BJ (cell line): ENCODE measurements around the gene CHL1. TPM values are rescaled to one million over a fixed set of nuclear protein-coding genes. Genes with fewer than 3 reads are reported as not detected.

Experiments
- CTCF ChIA-PET: fragments of 350-600 bp; formaldehyde crosslinking; extraction: SDS; loops from one replicate; lab custom pipeline; 2021; ENCODE audit warnings: antibody characterized with exemption, inconsistent platforms; lab: Yijun Ruan, JAX
- POLR2A ChIA-PET: fragments of 300-600 bp; sonication (Branson Sonifier 250); formaldehyde crosslinking; extraction: SDS; loops from one replicate; lab custom pipeline; 2021; ENCODE audit warnings: antibody characterized with exemption; lab: Charles Lee
- DNase-seq: peaks from one replicate; pipeline ENCODE4 v3.0.0-alpha.2; 2011; ENCODE audit warnings: low read depth
- H3K27me3 ChIP-seq: 2 replicates; pipeline ENCODE4 v1.6.0; 2011; ENCODE audit warnings: low read length; ENCODE audit not compliant: control insufficient read depth, insufficient read depth
- H3K36me3 ChIP-seq: 2 replicates; pipeline ENCODE4 v1.5.1; 2011; ENCODE audit warnings: low read length; ENCODE audit not compliant: control insufficient read depth, insufficient read depth
- H3K4me3 ChIP-seq: 2 replicates; pipeline ENCODE4 v1.5.1; 2011; ENCODE audit warnings: low read depth, mild to moderate bottlenecking, control low read depth, low read length
- polyA plus RNA-seq: library from polyadenylated mRNA; depleted of rRNA; stranded (reverse); fragments of >200 nt; gene quantifications from 2 replicates; pipeline ENCODE4 v1.2.3, GENCODE V29; 2011
- TF ChIP-seq, protein P1 (sequence below): IDR thresholded peaks from 2 replicates; pipeline ENCODE4 v1.5.1; 2011; ENCODE audit warnings: low read depth, mild to moderate bottlenecking, control low read depth, inconsistent platforms, low read length, moderate library complexity; ENCODE audit not compliant: insufficient read depth

Gene CHL1
- polyA plus RNA-seq, 1 experiment = not detected

DNA sequence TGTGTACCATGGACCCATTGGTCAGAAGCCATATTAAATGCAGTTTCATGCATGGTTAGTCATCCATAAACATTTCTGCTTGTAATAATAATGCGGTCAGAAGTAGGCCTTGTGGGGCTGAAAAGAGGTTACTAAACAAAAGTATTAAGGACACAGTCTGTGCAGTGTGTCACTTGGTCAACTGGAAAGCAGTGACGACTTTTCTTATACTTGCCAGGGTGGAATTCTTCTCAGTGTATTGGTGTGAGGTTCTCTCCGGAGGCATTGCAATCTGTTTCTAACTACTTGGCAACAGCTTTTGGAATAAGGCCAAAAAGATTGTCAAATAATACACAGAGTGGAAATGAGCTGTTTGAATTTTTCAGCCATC, 46.8 kb downstream of the CHL1 start:
- Histone ChIP-seq H3K27me3 (no peaks in the 10 kb centered on the region), H3K4me3 (no peak overlapping the region), H3K36me3 (no peaks in the 10 kb centered on the region)
- POLR2A ChIA-PET = no interaction called here
- DNase-seq = no peak
- TF ChIP-seq, protein P1, sequence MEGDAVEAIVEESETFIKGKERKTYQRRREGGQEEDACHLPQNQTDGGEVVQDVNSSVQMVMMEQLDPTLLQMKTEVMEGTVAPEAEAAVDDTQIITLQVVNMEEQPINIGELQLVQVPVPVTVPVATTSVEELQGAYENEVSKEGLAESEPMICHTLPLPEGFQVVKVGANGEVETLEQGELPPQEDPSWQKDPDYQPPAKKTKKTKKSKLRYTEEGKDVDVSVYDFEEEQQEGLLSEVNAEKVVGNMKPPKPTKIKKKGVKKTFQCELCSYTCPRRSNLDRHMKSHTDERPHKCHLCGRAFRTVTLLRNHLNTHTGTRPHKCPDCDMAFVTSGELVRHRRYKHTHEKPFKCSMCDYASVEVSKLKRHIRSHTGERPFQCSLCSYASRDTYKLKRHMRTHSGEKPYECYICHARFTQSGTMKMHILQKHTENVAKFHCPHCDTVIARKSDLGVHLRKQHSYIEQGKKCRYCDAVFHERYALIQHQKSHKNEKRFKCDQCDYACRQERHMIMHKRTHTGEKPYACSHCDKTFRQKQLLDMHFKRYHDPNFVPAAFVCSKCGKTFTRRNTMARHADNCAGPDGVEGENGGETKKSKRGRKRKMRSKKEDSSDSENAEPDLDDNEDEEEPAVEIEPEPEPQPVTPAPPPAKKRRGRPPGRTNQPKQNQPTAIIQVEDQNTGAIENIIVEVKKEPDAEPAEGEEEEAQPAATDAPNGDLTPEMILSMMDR = no peak
- CTCF ChIA-PET = no interaction called here

DNA sequence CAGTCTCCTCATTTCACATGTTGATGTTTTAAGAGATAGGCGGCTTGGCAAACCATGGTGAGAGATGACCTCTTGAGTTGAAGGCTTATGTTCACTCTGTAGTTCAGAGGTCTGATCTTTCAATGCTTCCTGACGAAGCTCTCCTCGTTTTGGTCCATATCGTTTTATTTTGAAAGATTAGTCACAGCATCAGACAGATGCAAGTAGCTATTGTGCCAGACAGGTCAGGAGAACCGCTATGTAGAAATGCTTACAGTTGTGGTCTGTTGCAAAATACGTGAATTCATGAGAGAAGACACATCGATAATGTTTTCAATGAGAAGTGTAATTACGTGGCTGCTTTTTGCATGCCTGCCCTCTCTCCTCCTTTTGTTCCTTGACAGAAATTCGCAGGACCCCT, 47.5 kb downstream of the CHL1 start:
- no peaks in the 10 kb centered on the region for H3K27me3 ChIP-seq
- ChIA-PET CTCF (no interaction called here), POLR2A (no interaction called here)
- no peak overlapping the region for H3K4me3 ChIP-seq
- no peak for DNase-seq
- TF ChIP-seq, protein P1 = no peak
- no peaks in the 10 kb centered on the region for H3K36me3 ChIP-seq

DNA sequence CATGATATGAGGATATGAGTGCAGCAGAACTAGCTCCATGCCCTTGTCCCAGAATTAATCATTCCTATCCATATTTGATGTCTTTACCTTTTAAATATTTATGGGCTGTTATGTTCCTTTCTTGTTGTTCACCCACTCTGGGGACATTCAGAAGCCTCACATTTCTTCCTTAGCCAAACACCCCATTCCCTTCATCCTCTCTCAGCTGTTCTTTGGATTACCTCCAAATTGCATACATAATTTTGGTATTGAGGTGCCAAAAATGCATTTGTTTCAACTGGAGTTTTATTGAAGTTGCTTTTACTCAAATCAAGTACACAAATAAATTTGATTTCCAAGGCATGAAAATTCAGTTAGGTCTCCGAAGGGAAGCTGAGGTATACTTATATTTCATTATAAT, 51.4 kb downstream of the CHL1 start:
- TF ChIP-seq, protein P1 = no peak
- Histone ChIP-seq H3K27me3 (no peaks in the 10 kb centered on the region), H3K36me3 (no peaks in the 10 kb centered on the region), H3K4me3 (no peak overlapping the region)
- ChIA-PET POLR2A (no interaction called here), CTCF (no interaction called here)
- DNase-seq = no peak

DNA sequence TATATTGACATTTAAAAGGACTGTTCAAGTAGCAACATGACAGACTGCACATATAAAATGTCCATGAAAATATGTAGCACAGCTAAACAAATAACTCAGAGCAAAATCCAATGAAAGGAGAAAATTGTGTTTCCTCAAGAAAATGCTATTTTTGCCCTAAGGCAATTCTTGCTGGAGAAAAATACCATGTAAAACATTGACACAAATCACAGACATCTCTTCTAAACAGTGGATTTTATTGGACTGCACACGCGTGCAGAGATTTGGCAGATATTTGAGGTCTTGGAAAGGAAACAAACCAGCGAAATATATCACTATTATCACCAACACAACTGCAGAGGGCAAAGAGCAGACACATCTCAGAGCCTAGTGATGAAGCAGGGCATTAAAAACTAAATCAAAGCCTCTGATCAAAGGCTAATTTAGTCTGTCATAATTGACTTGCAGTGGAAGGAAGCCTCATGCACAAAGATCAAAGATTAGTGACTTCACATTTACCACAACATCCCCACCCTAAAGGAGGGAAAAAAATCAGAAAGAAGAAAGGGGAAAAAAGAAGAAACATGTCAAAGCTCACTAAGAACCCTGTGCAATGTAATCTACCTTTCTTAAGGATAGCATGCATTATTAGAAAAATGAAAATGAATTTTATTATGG, 52.4 kb downstream of the CHL1 start:
- Histone ChIP-seq H3K4me3 (no peak overlapping the region), H3K27me3 (no peaks in the 10 kb centered on the region), H3K36me3 (no peaks in the 10 kb centered on the region)
- DNase-seq = no peak
- ChIA-PET POLR2A (no interaction called here), CTCF (no interaction called here)
- TF ChIP-seq, protein P1 = no peak

DNA sequence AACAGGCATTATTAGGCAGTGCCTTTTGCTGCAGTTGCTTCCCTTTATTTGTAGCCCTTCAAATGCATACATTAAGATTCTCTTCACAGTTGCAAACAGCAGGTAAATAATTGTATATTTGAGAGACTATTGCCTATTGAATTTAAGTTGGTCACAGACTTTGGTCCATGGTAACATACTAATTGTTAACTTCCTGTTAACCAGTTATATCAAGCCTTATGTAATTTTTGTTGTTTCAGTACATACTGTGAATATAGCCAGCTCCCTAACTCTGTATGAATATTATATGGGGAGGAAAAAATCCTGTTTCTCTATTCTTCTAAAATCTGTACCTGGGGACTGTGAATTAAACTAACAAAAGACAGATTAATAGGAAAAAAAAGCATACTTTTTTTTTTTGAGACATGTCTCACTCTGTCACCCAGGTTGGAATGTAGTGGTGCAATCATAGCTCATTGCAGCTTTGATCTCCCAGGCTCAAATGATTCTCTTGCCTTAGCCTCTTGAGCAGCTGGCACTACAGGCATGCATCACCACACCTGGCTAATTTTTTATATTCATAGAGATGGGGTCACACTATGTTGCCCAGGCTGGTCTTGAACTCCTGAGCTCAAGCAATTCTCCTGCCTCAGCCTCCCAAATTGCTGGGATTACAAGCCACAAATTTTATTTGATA, 53.2 kb downstream of the CHL1 start:
- Histone ChIP-seq H3K36me3 (no peaks in the 10 kb centered on the region), H3K4me3 (no peak overlapping the region), H3K27me3 (no peaks in the 10 kb centered on the region)
- ChIA-PET POLR2A (no interaction called here), CTCF (no interaction called here)
- TF ChIP-seq, protein P1 = no peak
- no peak for DNase-seq
